Caco-2 (cell line): ENCODE data around the gene DAB1. TPM values are rescaled to one million over a fixed set of nuclear protein-coding genes. Genes with fewer than 3 reads are reported as not detected.

Source experiments
- BruUV-seq: library from RNA; stranded (reverse); fragments of 400-500 nt; replicated peaks from 2 replicates; lab custom pipeline; 2021; lab: Mats Ljungman, UMichigan
- CTCF ChIA-PET: fragments of 300-600 bp; sonication (Branson Sonifier 250); formaldehyde crosslinking; loops from one replicate; lab custom pipeline; 2022; ENCODE audit warnings: antibody characterized with exemption; lab: Charles Lee
- POLR2A ChIA-PET: fragments of 300-600 bp; sonication (Branson Sonifier 250); formaldehyde crosslinking; loops from one replicate; lab custom pipeline; 2022; ENCODE audit warnings: antibody characterized with exemption; lab: Charles Lee
- DNase-seq, 2 experiments: peaks; one replicate each; pipeline versions ENCODE4 v3.0.0 to v3.0.0-alpha.2; 2020 to 2022
- H3K27me3 ChIP-seq: replicated peaks from 2 replicates; pipeline ENCODE4 v1.6.0; 2011; ENCODE audit warnings: low read length; ENCODE audit not compliant: control insufficient read depth, insufficient read depth
- H3K36me3 ChIP-seq: 2 replicates; pipeline ENCODE4 v1.5.1; 2011; ENCODE audit warnings: low read length; ENCODE audit not compliant: control insufficient read depth, insufficient read depth
- H3K4me1 ChIP-seq: fragments of 250-450 bp; sonication (Bioruptor Pico); 2 replicates; pipeline ENCODE4 v1.5.1; 2020; ENCODE audit warnings: mild to moderate bottlenecking
- H3K4me3 ChIP-seq: 2 replicates; pipeline ENCODE4 v1.5.1; 2011; ENCODE audit warnings: low read depth, mild to moderate bottlenecking, control low read depth, low read length
- H3K9me3 ChIP-seq: fragments of 250-450 bp; sonication (Bioruptor Pico); 2 replicates; pipeline ENCODE4 v1.5.1; 2020; ENCODE audit warnings: mild to moderate bottlenecking, moderate library complexity
- H3K27ac Mint-ChIP-seq: one replicate; pipeline ENCODE4 v1.8.0; 2022; ENCODE audit warnings: mixed read lengths; ENCODE audit not compliant: unreplicated experiment
- H3K27me3 Mint-ChIP-seq: one replicate; pipeline ENCODE4 v1.8.0; 2022; ENCODE audit warnings: mixed read lengths; ENCODE audit not compliant: insufficient read depth, unreplicated experiment
- H3K36me3 Mint-ChIP-seq: one replicate; pipeline ENCODE4 v1.8.0; 2022; ENCODE audit warnings: mild to moderate bottlenecking, mixed read lengths; ENCODE audit not compliant: insufficient read depth, unreplicated experiment
- H3K4me1 Mint-ChIP-seq: one replicate; pipeline ENCODE4 v1.8.0; 2022; ENCODE audit warnings: low read depth, mixed read lengths; ENCODE audit not compliant: unreplicated experiment
- H3K4me3 Mint-ChIP-seq: one replicate; pipeline ENCODE4 v1.8.0; 2022; ENCODE audit warnings: mild to moderate bottlenecking, moderate library complexity, mixed read lengths; ENCODE audit not compliant: unreplicated experiment
- H3K9me3 Mint-ChIP-seq: one replicate; pipeline ENCODE4 v1.8.0; 2022; ENCODE audit warnings: mixed read lengths; ENCODE audit not compliant: unreplicated experiment
- intact Hi-C: fragments of 100-400 bp; cut with micrococcal nuclease; formaldehyde crosslinking; loops from one replicate; pipeline ENCODE4 v1.10.0; 2022; ENCODE audit not compliant: unreplicated experiment
- total RNA-seq: library from RNA; stranded (reverse); gene quantifications from 2 replicates; pipeline ENCODE4 v1.2.3, GENCODE V29; 2022
- TF ChIP-seq, protein P1 (sequence below), 2 experiments: fragments of 200-600 bp in 1 of 2; IDR thresholded peaks; 1 replicate in 1 of 2; 2 replicates in 1 of 2; pipeline versions ENCODE4 v1.5.1 to v1.8.0; 2011 to 2022; ENCODE audit warnings: antibody characterized with exemption in 1 of 2, control low read depth in 1 of 2, inconsistent platforms in 1 of 2, low read depth in 1 of 2, low read length in 1 of 2, mild to moderate bottlenecking in 1 of 2, moderate library complexity in 1 of 2; ENCODE audit not compliant: insufficient read depth in 1 of 2, severe bottlenecking in 1 of 2, unreplicated experiment in 1 of 2

Gene DAB1
- total RNA-seq, 1 experiment from 2014 or later, result 0.32 TPM

DNA sequence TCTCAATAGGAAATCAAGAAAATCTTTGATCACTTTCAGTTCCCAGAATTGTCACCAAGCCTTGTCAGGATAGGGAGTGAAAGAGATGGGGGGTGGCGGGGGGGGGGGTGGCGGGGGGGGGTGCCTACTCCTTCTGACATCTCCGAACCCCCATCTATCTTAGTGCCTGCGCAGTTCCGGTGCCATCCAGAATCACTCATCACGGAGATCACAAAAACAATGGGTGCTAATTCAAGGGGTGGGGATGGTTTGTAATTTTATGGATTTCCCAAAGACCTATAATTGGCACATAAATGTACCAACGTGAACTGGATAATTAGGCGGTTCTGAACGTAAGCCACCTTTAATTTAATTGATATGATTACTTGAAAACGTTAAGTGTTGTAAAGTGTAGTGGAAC lies 2.1 kb downstream of the DAB1 start:
- CTCF ChIA-PET, result no interaction called here
- Mint-ChIP-seq H3K27me3 (no peaks in the 10 kb centered on the region), H3K4me3 (no peak overlapping the region), H3K36me3 (no peaks in the 10 kb centered on the region), H3K27ac (no peak overlapping the region), H3K9me3 (no peaks in the 10 kb centered on the region), H3K4me1 (no peaks in the 10 kb centered on the region)
- DNase-seq, result no peak
- BruUV-seq, result no TSS peak
- Histone ChIP-seq H3K27me3 (no peaks in the 10 kb centered on the region), H3K9me3 (no peaks in the 10 kb centered on the region), H3K4me3 (no peak overlapping the region), H3K4me1 (no peaks in the 10 kb centered on the region), H3K36me3 (no peaks in the 10 kb centered on the region)
- TF ChIP-seq, protein P1, sequence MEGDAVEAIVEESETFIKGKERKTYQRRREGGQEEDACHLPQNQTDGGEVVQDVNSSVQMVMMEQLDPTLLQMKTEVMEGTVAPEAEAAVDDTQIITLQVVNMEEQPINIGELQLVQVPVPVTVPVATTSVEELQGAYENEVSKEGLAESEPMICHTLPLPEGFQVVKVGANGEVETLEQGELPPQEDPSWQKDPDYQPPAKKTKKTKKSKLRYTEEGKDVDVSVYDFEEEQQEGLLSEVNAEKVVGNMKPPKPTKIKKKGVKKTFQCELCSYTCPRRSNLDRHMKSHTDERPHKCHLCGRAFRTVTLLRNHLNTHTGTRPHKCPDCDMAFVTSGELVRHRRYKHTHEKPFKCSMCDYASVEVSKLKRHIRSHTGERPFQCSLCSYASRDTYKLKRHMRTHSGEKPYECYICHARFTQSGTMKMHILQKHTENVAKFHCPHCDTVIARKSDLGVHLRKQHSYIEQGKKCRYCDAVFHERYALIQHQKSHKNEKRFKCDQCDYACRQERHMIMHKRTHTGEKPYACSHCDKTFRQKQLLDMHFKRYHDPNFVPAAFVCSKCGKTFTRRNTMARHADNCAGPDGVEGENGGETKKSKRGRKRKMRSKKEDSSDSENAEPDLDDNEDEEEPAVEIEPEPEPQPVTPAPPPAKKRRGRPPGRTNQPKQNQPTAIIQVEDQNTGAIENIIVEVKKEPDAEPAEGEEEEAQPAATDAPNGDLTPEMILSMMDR (IDR thresholded peaks at IDR 0.05; ENCODE audit: insufficient read depth in 1 of 2, low read depth in 1 of 2, low read length in 1 of 2, severe bottlenecking in 1 of 2, unreplicated experiment in 1 of 2), result no peak
- intact Hi-C loops, result no loop called here
- POLR2A ChIA-PET, result no interaction called here

DNA sequence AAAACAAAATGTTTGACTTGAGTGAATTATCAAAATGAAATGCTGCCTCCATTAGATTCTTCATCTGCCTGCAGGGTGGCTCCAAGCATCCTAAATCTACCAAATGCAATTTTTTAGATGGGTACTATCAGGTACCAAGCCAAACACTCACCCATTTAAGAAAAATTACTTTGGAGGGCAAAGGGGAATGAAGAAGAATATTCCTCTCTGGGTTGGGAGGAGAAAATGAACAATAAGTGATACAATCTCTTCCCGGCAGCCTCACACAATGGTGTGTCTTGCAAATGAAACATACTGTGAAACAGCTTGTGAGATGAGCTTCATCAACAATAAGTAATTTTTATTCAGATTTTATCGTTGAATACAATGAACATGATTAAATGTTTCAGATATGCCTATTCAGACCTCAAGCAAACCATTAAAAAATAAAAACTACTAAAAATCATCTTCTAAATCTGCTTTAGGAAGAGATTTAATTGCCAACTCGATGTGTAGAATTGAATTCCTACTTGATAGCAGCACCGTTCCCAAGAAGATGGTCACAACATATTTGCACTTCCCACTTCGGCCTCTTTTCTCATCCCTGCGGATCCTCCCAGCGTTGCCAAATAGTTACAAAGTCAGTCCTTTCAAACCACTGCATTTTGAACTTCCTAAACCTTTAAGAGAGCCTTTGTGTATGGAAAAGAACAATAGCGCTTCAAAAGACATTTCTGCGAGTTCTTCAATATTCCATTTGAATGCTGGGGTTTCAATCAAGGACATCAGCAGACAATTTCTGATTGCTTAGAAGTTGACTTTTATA lies 2.7 kb downstream of the DAB1 start:
- Mint-ChIP-seq H3K9me3 (no peaks in the 10 kb centered on the region), H3K36me3 (no peaks in the 10 kb centered on the region)
- no peaks in the 10 kb centered on the region for H3K27me3 ChIP-seq

DNA sequence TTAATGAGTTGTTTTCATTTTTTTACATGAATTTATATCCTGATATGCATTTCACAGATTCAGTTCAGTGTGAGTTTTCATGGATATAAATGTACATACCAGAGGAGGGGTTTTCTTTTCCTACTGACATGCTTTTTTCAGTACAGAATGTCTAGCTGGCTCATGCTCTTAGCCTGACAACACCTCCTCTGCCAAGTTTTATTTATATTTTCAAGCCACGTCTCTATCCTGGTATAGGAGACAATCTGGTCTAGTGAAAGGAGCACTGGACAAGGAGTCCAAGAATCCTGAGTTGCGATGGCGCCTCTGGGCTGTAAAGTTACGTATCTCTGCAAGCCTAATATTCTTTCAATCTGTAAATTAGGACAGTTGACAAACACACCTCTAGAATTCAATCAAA lies 4.9 kb downstream of the DAB1 start:
- Histone ChIP-seq H3K4me3 (no peak overlapping the region), H3K4me1 (no peaks in the 10 kb centered on the region), H3K27me3 (no peaks in the 10 kb centered on the region), H3K36me3 (no peaks in the 10 kb centered on the region), H3K9me3 (no peaks in the 10 kb centered on the region)
- H3K4me1 Mint-ChIP-seq, result no peaks in the 10 kb centered on the region
- no TSS peak for BruUV-seq
- DNase-seq, result no peak
- ChIA-PET POLR2A (no interaction called here), CTCF (no interaction called here)
- H3K9me3 Mint-ChIP-seq, result no peaks in the 10 kb centered on the region
- TF ChIP-seq, protein P1 (IDR thresholded peaks at IDR 0.05; ENCODE audit: insufficient read depth in 1 of 2, low read depth in 1 of 2, low read length in 1 of 2, severe bottlenecking in 1 of 2, unreplicated experiment in 1 of 2), result no peak
- H3K36me3 Mint-ChIP-seq, result no peaks in the 10 kb centered on the region
- no peaks in the 10 kb centered on the region for H3K27me3 Mint-ChIP-seq
- H3K4me3 Mint-ChIP-seq, result no peak overlapping the region
- intact Hi-C loops, result no loop called here
- H3K27ac Mint-ChIP-seq, result no peak overlapping the region

More for the DNA sequence above, 2.7 kb downstream of the DAB1 start:
- H3K27ac Mint-ChIP-seq, result no peak overlapping the region
- Histone ChIP-seq H3K4me1 (no peaks in the 10 kb centered on the region), H3K36me3 (no peaks in the 10 kb centered on the region), H3K9me3 (no peaks in the 10 kb centered on the region), H3K4me3 (no peak overlapping the region)
- no peaks in the 10 kb centered on the region for H3K27me3 Mint-ChIP-seq
- DNase-seq, result no peak
- TF ChIP-seq, protein P1 (IDR thresholded peaks at IDR 0.05; ENCODE audit: insufficient read depth in 1 of 2, low read depth in 1 of 2, low read length in 1 of 2, severe bottlenecking in 1 of 2, unreplicated experiment in 1 of 2), result no peak
- POLR2A ChIA-PET, result no interaction called here
- no peaks in the 10 kb centered on the region for H3K4me1 Mint-ChIP-seq
- CTCF ChIA-PET, result no interaction called here
- intact Hi-C loops, result no loop called here
- no TSS peak for BruUV-seq
- H3K4me3 Mint-ChIP-seq, result no peak overlapping the region
